SK-N-SH (cell line): ENCODE results near the gene IL3. TPM values are rescaled to one million over a fixed set of nuclear protein-coding genes. Genes with fewer than 3 reads are reported as not detected.

Experiments used
- CTCF ChIA-PET: fragments of 300-600, 350-600 bp; formaldehyde crosslinking; extraction: SDS; loops from one replicate; lab custom pipeline; 2021; lab: Yijun Ruan, JAX
- POLR2A ChIA-PET: fragments of 350-600 bp; sonication (Branson Sonifier 250); formaldehyde crosslinking; extraction: SDS; loops from one replicate; lab custom pipeline; 2020; ENCODE audit warnings: antibody characterized with exemption, inconsistent platforms; lab: Yijun Ruan, JAX
- DNase-seq: peaks from one replicate; pipeline ENCODE4 v3.0.0; 2012
- H2AFZ ChIP-seq: fragments of 200-600 bp; sonication (generic); 2 replicates; pipeline ENCODE4 v1.8.1; 2016; ENCODE audit warnings: antibody characterized with exemption, mild to moderate bottlenecking, low read depth
- H3F3A ChIP-seq: fragments of 200-600 bp; sonication (generic); replicated peaks from 2 replicates; pipeline ENCODE3; 2016; ENCODE audit warnings: antibody characterized with exemption, mild to moderate bottlenecking; ENCODE audit not compliant: insufficient read depth
- H3K27ac ChIP-seq, 2 experiments: fragments of 200-500 bp in 1 of 2; fragments of 200-600 bp in 1 of 2; sonication (Bioruptor generic) in 1 of 2; sonication (generic), shearing (Covaris generic) in 1 of 2; 2 replicates each; pipeline versions ENCODE4 v1.5.1 to v1.6.1; 2014 to 2016; ENCODE audit warnings: low read depth in 2 of 2, inconsistent platforms in 1 of 2, low read length in 1 of 2, mild to moderate bottlenecking in 1 of 2, mixed read lengths in 1 of 2
- H3K27me3 ChIP-seq: fragments of 200-600 bp; sonication (generic), shearing (Covaris generic); 2 replicates; pipeline ENCODE4 v1.6.1; 2016; ENCODE audit warnings: mixed run types; ENCODE audit not compliant: insufficient read depth
- H3K36me3 ChIP-seq, 2 experiments: fragments of 200-500 bp in 1 of 2; fragments of 200-600 bp in 1 of 2; sonication (Bioruptor generic) in 1 of 2; sonication (generic) in 1 of 2; replicated peaks in 1 of 2; 2 replicates each; pipeline versions ENCODE3 to v1.5.1; 2014 to 2016; ENCODE audit warnings: low read length in 1 of 2, mild to moderate bottlenecking in 1 of 2; ENCODE audit not compliant: insufficient read depth in 2 of 2, control insufficient read depth in 1 of 2
- H3K4me1 ChIP-seq, 2 experiments: fragments of 200-500 bp in 1 of 2; fragments of 200-600 bp in 1 of 2; sonication (Bioruptor generic) in 1 of 2; sonication (generic), shearing (Covaris generic) in 1 of 2; 2 replicates each; pipeline versions ENCODE4 v1.5.1 to v1.6.1; 2014 to 2016; ENCODE audit warnings: low read depth in 1 of 2, low read length in 1 of 2, mixed run types in 1 of 2; ENCODE audit not compliant: insufficient read depth in 2 of 2, control insufficient read depth in 1 of 2
- H3K4me2 ChIP-seq: fragments of 200-600 bp; sonication (generic), shearing (Covaris generic); 2 replicates; pipeline ENCODE4 v1.6.1; 2017; ENCODE audit warnings: mixed run types
- H3K4me3 ChIP-seq, 2 experiments: fragments of 200-500 bp in 1 of 2; fragments of 200-600 bp in 1 of 2; sonication (Bioruptor generic) in 1 of 2; sonication (generic), shearing (Covaris generic) in 1 of 2; 2 replicates each; pipeline versions ENCODE4 v1.5.1 to v1.8.1; 2014 to 2016; ENCODE audit warnings: low read depth in 2 of 2, inconsistent platforms in 1 of 2, low read length in 1 of 2, mild to moderate bottlenecking in 1 of 2, mixed read lengths in 1 of 2, moderate library complexity in 1 of 2
- H3K79me2 ChIP-seq: fragments of 200-600 bp; sonication (generic); 2 replicates; pipeline ENCODE4 v1.8.1; 2017; ENCODE audit warnings: mild to moderate bottlenecking; ENCODE audit not compliant: insufficient read depth
- H3K9ac ChIP-seq: fragments of 200-600 bp; sonication (generic); 2 replicates; pipeline ENCODE4 v1.6.1; 2017; ENCODE audit warnings: mixed run types
- H3K9me2 ChIP-seq: fragments of 200-600 bp; sonication (generic); 2 replicates; pipeline ENCODE4 v1.6.1; 2017; ENCODE audit warnings: mixed run types
- H3K9me3 ChIP-seq: fragments of 200-600 bp; sonication (generic); 2 replicates; pipeline ENCODE4 v1.6.1; 2017; ENCODE audit warnings: mixed run types, mild to moderate bottlenecking, moderate library complexity
- H4K20me1 ChIP-seq: fragments of 200-600 bp; sonication (generic); 2 replicates; pipeline ENCODE4 v1.6.1; 2017; ENCODE audit warnings: mild to moderate bottlenecking, mixed run types; ENCODE audit not compliant: insufficient read depth
- CHD2 ChIP-seq: fragments of 150-350 bp; IDR thresholded peaks from 2 replicates; pipeline ENCODE4 v1.6.1; 2018; ENCODE audit warnings: low read length; ENCODE audit not compliant: partially characterized antibody
- ELF1 ChIP-seq: IDR thresholded peaks from 2 replicates; pipeline ENCODE4 v1.4.0; 2012
- EP300 ChIP-seq, 2 experiments: IDR thresholded peaks; 2 replicates each; pipeline versions ENCODE4 v1.4.0 to v1.6.1; 2012; ENCODE audit warnings: borderline replicate concordance in 1 of 2, low read depth in 1 of 2, low read length in 1 of 2
- EZH2phosphoT487 ChIP-seq: fragments of 200-600 bp; sonication (generic); IDR thresholded peaks from 2 replicates; pipeline ENCODE4 v1.6.1; 2017; ENCODE audit warnings: low read depth, mixed run types, mild to moderate bottlenecking, antibody characterized with exemption, moderate library complexity, borderline replicate concordance
- FOXM1 ChIP-seq: IDR thresholded peaks from 2 replicates; pipeline ENCODE4 v1.4.0; 2012; ENCODE audit warnings: low read depth, mild to moderate bottlenecking
- GABPA ChIP-seq: IDR thresholded peaks from 2 replicates; pipeline ENCODE4 v1.4.0; 2012; ENCODE audit warnings: low read depth, mild to moderate bottlenecking
- MAX ChIP-seq: IDR thresholded peaks from 2 replicates; pipeline ENCODE4 v1.4.0; 2012; ENCODE audit warnings: low read depth
- MEF2A ChIP-seq: IDR thresholded peaks from 2 replicates; pipeline ENCODE4 v1.4.0; 2012; ENCODE audit warnings: low read depth, borderline replicate concordance
- POLR2AphosphoS5 ChIP-seq: IDR thresholded peaks from 2 replicates; pipeline ENCODE4 v1.6.1; 2012; ENCODE audit warnings: low read depth, low read length
- RAD21 ChIP-seq: IDR thresholded peaks from 2 replicates; pipeline ENCODE4 v1.6.1; 2012; ENCODE audit warnings: mild to moderate bottlenecking, low read length
- RCOR1 ChIP-seq: fragments of 150-350 bp; IDR thresholded peaks from 2 replicates; pipeline ENCODE4 v1.6.1; 2017; ENCODE audit warnings: antibody characterized with exemption, low read length
- RFX5 ChIP-seq: IDR thresholded peaks from 2 replicates; pipeline ENCODE4 v1.6.1; 2012; ENCODE audit warnings: mild to moderate bottlenecking, improper control_type of control experiment, low read length
- SIN3A ChIP-seq: IDR thresholded peaks from 2 replicates; pipeline ENCODE4 v1.6.1; 2012; ENCODE audit warnings: low read depth, mild to moderate bottlenecking, low read length, moderate library complexity, borderline replicate concordance
- SMC3 ChIP-seq: IDR thresholded peaks from 2 replicates; pipeline ENCODE4 v1.6.1; 2012; ENCODE audit warnings: low read depth, low read length, improper control_type of control experiment
- TCF12 ChIP-seq: IDR thresholded peaks from 2 replicates; pipeline ENCODE4 v1.4.0; 2012
- ZBTB33 ChIP-seq: IDR thresholded peaks from 2 replicates; pipeline ENCODE4 v1.4.0; 2012; ENCODE audit warnings: low read depth, borderline replicate concordance
- WGBS: methylation state at CpG from one replicate; pipeline ENCODE4 v1.1.6; 2017; ENCODE audit warnings: low lambda C conversion rate; 5-methylcytosine and 5-hydroxymethylcytosine counted together
- polyA plus RNA-seq, 3 experiments: library from polyadenylated mRNA; depleted of rRNA; stranded (reverse); fragments of >200 nt; gene quantifications; 2 replicates each; pipeline ENCODE4 v1.2.3, GENCODE V29; 2012
- TF ChIP-seq, protein P1 (sequence below): fragments of 150-350 bp; IDR thresholded peaks from 2 replicates; pipeline ENCODE4 v1.6.1; 2017; ENCODE audit warnings: antibody characterized with exemption, low read length, low read depth, borderline replicate concordance
- TF ChIP-seq, protein P2 (sequence below): IDR thresholded peaks from 2 replicates; pipeline ENCODE4; 2012

The IL3 gene
- polyA plus RNA-seq, 1 of the 3 experiments (the other 2 are of a cell fraction), result not detected

GRCh38 chr5:132057498-132058255 lies 2.8 kb upstream of the IL3 start:
- Histone ChIP-seq H3K27ac (no peak overlapping the region), H3K4me1 (no peaks in the 10 kb centered on the region), H4K20me1 (no peaks in the 10 kb centered on the region), H3K9me2 (no peaks in the 10 kb centered on the region), H3K27me3 (no peaks in the 10 kb centered on the region; the same call in 1 of the 2 replicates), H3F3A (no peaks in the 10 kb centered on the region), H3K9me3 (no peaks in the 10 kb centered on the region), H3K4me2 (no peak overlapping the region), H3K79me2 (no peaks in the 10 kb centered on the region), H2AFZ (no peak overlapping the region), H3K36me3 (no peaks in the 10 kb centered on the region), H3K9ac (no peak overlapping the region), H3K4me3 (no peak overlapping the region)
- 77% methylated on average over 12 of the region's 12 CpGs for WGBS
- POLR2A ChIA-PET, result no interaction called here
- CTCF ChIA-PET, result interaction anchor here (0.9 to 1.3 kb wide), 3 partner anchors 122 to 635 kb away, joined by 3 to 7 read pairs (median 4); no protein-coding TSS in a partner anchor
- peak; percentile 2 for DNase-seq
- TF ChIP-seq SIN3A (no peak), CHD2 (no peak), MAX (no peak), RFX5 (no peak), POLR2AphosphoS5 (no peak), ELF1 (no peak), RCOR1 (no peak), EZH2phosphoT487 (no peak), EP300 (IDR thresholded peaks at IDR 0.05; ENCODE audit: borderline replicate concordance in 1 of 2, low read depth in 1 of 2, low read length in 1 of 2) (no peak)
- TF ChIP-seq, protein P1, sequence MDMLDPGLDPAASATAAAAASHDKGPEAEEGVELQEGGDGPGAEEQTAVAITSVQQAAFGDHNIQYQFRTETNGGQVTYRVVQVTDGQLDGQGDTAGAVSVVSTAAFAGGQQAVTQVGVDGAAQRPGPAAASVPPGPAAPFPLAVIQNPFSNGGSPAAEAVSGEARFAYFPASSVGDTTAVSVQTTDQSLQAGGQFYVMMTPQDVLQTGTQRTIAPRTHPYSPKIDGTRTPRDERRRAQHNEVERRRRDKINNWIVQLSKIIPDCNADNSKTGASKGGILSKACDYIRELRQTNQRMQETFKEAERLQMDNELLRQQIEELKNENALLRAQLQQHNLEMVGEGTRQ, result no peak

GRCh38 chr5:132058646-132059042 lies 1.8 kb upstream of the IL3 start:
- H2AFZ ChIP-seq, result no peak overlapping the region
- no peak overlapping the region for H3K4me2 ChIP-seq
- H3K27me3 ChIP-seq, result no peaks in the 10 kb centered on the region
- no peaks in the 10 kb centered on the region for H3F3A ChIP-seq
- peak; percentile 3 for DNase-seq
- WGBS, result 54% methylated on average over 6 of the region's 7 CpGs
- H3K9ac ChIP-seq, result no peak overlapping the region
- TF ChIP-seq ZBTB33 (no peak), RAD21 (no peak), RCOR1 (no peak), TCF12 (no peak), SMC3 (no peak), POLR2AphosphoS5 (no peak), RFX5 (no peak), MEF2A (no peak), GABPA (no peak), FOXM1 (no peak)
- TF ChIP-seq, protein P2, sequence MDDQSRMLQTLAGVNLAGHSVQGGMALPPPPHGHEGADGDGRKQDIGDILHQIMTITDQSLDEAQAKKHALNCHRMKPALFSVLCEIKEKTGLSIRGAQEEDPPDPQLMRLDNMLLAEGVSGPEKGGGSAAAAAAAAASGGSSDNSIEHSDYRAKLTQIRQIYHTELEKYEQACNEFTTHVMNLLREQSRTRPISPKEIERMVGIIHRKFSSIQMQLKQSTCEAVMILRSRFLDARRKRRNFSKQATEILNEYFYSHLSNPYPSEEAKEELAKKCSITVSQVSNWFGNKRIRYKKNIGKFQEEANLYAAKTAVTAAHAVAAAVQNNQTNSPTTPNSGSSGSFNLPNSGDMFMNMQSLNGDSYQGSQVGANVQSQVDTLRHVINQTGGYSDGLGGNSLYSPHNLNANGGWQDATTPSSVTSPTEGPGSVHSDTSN, result no peak
- H3K79me2 ChIP-seq, result no peaks in the 10 kb centered on the region
- H3K36me3 ChIP-seq, result no peaks in the 10 kb centered on the region
- H3K4me3 ChIP-seq, result no peak overlapping the region
- no peaks in the 10 kb centered on the region for H3K9me3 ChIP-seq
- H3K4me1 ChIP-seq, result no peaks in the 10 kb centered on the region
- H3K27ac ChIP-seq, result no peak overlapping the region
- ChIA-PET CTCF (interaction anchor here (1.1 to 1.9 kb wide), 2 partner anchors 26 to 469 kb away, joined by 4 to 7 read pairs; no protein-coding TSS in a partner anchor), POLR2A (no interaction called here)
- no peaks in the 10 kb centered on the region for H3K9me2 ChIP-seq
- no peaks in the 10 kb centered on the region for H4K20me1 ChIP-seq
